MCF 10A (cell line): ENCODE results near the gene NEURL1B. TPM values are rescaled to one million over a fixed set of nuclear protein-coding genes. Genes with fewer than 3 reads are reported as not detected.

Experiments
- BruUV-seq: library from RNA; stranded (reverse); fragments of 400-500 nt; replicated peaks from 2 replicates; lab custom pipeline; 2021; lab: Mats Ljungman, UMichigan
- CTCF ChIA-PET: fragments of 300-600 bp; sonication (Branson Sonifier 250); formaldehyde crosslinking; extraction: SDS; loops from one replicate; lab custom pipeline; 2021; ENCODE audit warnings: antibody characterized with exemption, inconsistent platforms; lab: Yijun Ruan, JAX
- POLR2A ChIA-PET: fragments of 300-600, 350-650 bp; sonication (Branson Sonifier 250); formaldehyde crosslinking; extraction: SDS; loops from one replicate; lab custom pipeline; 2020; ENCODE audit warnings: antibody characterized with exemption, inconsistent platforms; lab: Yijun Ruan, JAX
- DNase-seq: peaks from one replicate; pipeline ENCODE4 v3.0.0-alpha.2; 2018; ENCODE audit not compliant: unreplicated experiment
- H3K27ac Mint-ChIP-seq: one replicate; pipeline ENCODE4 v1.8.0; 2022; ENCODE audit warnings: mild to moderate bottlenecking, low read depth, mixed read lengths; ENCODE audit not compliant: unreplicated experiment
- H3K27me3 Mint-ChIP-seq: one replicate; pipeline ENCODE4 v1.8.0; 2022; ENCODE audit warnings: mixed read lengths; ENCODE audit not compliant: insufficient read depth, unreplicated experiment
- H3K36me3 Mint-ChIP-seq: one replicate; pipeline ENCODE4 v1.8.0; 2022; ENCODE audit warnings: mild to moderate bottlenecking, moderate library complexity, mixed read lengths; ENCODE audit not compliant: insufficient read depth, unreplicated experiment
- H3K4me1 Mint-ChIP-seq: one replicate; pipeline ENCODE4 v1.8.0; 2022; ENCODE audit warnings: mixed read lengths; ENCODE audit not compliant: insufficient read depth, unreplicated experiment
- H3K4me3 Mint-ChIP-seq: one replicate; pipeline ENCODE4 v1.8.0; 2022; ENCODE audit warnings: mild to moderate bottlenecking, moderate library complexity, mixed read lengths; ENCODE audit not compliant: unreplicated experiment
- H3K9me3 Mint-ChIP-seq: one replicate; pipeline ENCODE4 v1.8.0; 2022; ENCODE audit warnings: mixed read lengths; ENCODE audit not compliant: unreplicated experiment
- intact Hi-C: fragments of 100-400 bp; cut with micrococcal nuclease; formaldehyde crosslinking; loops from 2 replicates; pipeline ENCODE4 v1.14.1; 2022
- total RNA-seq: library from RNA; stranded (reverse); gene quantifications from 2 replicates; pipeline ENCODE4 v1.2.3, GENCODE V29; 2022
- TF ChIP-seq, protein P1 (sequence below): fragments of 200-600 bp; IDR thresholded peaks from one replicate; pipeline ENCODE4 v1.8.0; 2022; ENCODE audit warnings: antibody characterized with exemption, mild to moderate bottlenecking; ENCODE audit not compliant: unreplicated experiment

NEURL1B gene
- total RNA-seq, 1 experiment from 2014 or later, result 7.6 TPM

DNA sequence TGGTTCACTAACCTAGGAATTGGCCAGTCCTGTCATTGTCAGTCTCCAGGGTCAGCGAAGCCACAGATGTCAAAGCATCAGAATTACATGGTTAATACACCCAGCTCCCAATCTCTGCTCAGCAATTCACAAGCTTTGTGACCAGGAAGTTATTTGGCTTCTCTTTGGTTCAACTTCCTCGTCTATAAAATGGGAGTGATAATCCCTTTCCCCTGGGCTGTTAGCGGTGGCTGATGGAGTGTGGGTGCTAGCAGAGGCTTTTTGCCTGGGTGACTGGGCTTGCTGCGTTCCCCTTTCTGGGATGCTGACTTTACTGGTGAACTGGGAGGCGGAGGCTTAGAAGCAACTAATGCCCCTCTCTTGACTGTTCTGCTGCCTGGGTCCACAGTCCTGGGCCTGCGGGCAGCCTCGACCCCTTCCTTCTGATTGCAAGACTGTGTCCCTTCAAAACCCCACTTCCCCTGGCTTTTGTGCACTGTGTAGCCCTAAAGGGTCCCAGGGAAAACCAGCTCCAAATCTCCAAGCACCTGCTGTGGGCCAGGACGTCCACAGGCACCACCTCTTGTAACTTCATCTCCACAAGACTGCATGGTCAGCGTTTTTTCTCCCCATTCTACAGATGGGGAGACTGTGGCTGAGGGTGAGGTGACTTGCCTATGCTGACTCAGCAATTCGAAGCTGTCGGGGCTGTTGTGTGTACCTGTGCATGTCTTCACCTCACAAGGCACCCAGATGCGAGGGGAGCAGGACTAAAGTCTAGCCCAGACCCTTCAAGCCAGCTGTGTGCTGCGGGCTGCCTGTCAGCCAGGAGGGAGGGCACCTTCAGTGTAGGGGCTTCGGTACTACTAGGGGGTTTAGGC, 45.2 kb upstream of the NEURL1B start:
- no TSS peak for BruUV-seq
- H3K27ac Mint-ChIP-seq, result no peak overlapping the region
- no peaks in the 10 kb centered on the region for H3K9me3 Mint-ChIP-seq
- TF ChIP-seq, protein P1, sequence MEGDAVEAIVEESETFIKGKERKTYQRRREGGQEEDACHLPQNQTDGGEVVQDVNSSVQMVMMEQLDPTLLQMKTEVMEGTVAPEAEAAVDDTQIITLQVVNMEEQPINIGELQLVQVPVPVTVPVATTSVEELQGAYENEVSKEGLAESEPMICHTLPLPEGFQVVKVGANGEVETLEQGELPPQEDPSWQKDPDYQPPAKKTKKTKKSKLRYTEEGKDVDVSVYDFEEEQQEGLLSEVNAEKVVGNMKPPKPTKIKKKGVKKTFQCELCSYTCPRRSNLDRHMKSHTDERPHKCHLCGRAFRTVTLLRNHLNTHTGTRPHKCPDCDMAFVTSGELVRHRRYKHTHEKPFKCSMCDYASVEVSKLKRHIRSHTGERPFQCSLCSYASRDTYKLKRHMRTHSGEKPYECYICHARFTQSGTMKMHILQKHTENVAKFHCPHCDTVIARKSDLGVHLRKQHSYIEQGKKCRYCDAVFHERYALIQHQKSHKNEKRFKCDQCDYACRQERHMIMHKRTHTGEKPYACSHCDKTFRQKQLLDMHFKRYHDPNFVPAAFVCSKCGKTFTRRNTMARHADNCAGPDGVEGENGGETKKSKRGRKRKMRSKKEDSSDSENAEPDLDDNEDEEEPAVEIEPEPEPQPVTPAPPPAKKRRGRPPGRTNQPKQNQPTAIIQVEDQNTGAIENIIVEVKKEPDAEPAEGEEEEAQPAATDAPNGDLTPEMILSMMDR, result no peak
- peaks cover 12% of the 10 kb centered on the region for H3K27me3 Mint-ChIP-seq
- no peak overlapping the region for H3K4me3 Mint-ChIP-seq
- intact Hi-C loops, result no loop called here
- H3K4me1 Mint-ChIP-seq, result peaks cover 16% of the 10 kb centered on the region
- ChIA-PET POLR2A (interaction anchor here (1.2 to 2.0 kb wide), 4 partner anchors 10 to 39 kb away, joined by 5 to 8 read pairs (median 6); no protein-coding TSS in a partner anchor), CTCF (interaction anchor here (0.5 to 1.0 kb wide), 2 partner anchors 117 to 837 kb away, joined by 3 to 5 read pairs; no protein-coding TSS in a partner anchor)
- no peaks in the 10 kb centered on the region for H3K36me3 Mint-ChIP-seq
- no peak for DNase-seq

DNA sequence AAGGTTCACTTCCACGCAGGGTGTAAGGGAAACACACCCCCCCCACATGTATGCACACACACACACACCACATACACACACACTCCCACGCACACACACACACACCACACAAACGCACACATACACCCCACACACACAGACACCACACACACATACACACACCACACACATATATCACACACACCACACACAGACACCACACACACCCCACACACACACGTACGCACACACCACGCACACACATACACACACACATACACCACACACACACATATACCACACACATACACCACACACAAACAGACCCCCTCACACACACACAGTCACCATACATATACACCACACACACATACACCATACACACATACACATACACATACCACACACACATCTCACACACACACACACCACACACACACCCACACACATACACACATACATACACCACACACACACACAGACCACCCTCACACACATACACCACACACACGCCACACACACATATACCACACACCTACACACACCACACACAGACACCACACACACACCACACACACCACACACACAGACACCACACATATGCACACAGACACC, 44.3 kb upstream of the NEURL1B start:
- CTCF ChIA-PET, result interaction anchor here (0.5 kb wide), 1 partner anchor 837 kb away, joined by 3 read pairs; no protein-coding TSS in a partner anchor
- Mint-ChIP-seq H3K27ac (no peak overlapping the region), H3K4me1 (peaks cover 16% of the 10 kb centered on the region), H3K9me3 (no peaks in the 10 kb centered on the region), H3K36me3 (no peaks in the 10 kb centered on the region), H3K4me3 (no peak overlapping the region), H3K27me3 (peaks cover 12% of the 10 kb centered on the region)
- no peak for DNase-seq
- POLR2A ChIA-PET, result no interaction called here
- intact Hi-C loops, result no loop called here
- TF ChIP-seq, protein P1, result no peak
- BruUV-seq, result no TSS peak

DNA sequence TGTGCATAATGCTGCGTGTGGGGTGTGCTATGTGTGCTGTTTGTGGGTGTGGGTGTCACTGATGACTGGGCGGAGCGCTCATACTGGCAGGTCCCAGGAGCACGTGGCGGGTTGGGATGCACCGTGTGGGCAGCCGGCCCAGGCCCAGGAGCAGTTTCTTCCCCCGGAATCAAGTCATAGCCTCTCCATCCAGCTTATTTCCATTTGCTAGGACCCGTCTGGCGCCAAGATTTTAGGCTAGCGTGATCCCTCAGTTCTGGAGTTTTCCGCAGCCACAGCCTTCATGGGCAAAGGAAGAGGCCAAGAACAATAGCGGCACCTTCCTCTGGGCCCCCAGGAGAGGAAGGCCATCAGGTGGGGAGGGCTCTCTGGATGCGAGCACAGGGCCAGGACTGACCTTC, 43.3 kb upstream of the NEURL1B start:
- Mint-ChIP-seq H3K27me3 (peaks cover 8% of the 10 kb centered on the region), H3K4me1 (peaks cover 16% of the 10 kb centered on the region), H3K27ac (no peak overlapping the region), H3K4me3 (no peak overlapping the region), H3K36me3 (no peaks in the 10 kb centered on the region), H3K9me3 (no peaks in the 10 kb centered on the region)
- POLR2A ChIA-PET, result interaction anchor here (1.7 kb wide), 1 partner anchor 9 kb away, joined by 4 read pairs; no protein-coding TSS in a partner anchor
- TF ChIP-seq, protein P1, result no peak
- no peak for DNase-seq
- intact Hi-C loops, result no loop called here
- no TSS peak for BruUV-seq
- CTCF ChIA-PET, result interaction anchor here (0.6 kb wide), 1 partner anchor 39 kb away, joined by 3 read pairs; no protein-coding TSS in a partner anchor
